GM12801 (cell line): ENCODE data around the gene TTLL6.

ENCODE experiments used
- CTCF ChIP-seq: IDR thresholded peaks from one replicate; pipeline ENCODE4 v1.5.1; 2011; ENCODE audit warnings: control low read depth; ENCODE audit not compliant: insufficient read length; ENCODE audit errors: extremely low read depth

TTLL6 gene

DNA sequence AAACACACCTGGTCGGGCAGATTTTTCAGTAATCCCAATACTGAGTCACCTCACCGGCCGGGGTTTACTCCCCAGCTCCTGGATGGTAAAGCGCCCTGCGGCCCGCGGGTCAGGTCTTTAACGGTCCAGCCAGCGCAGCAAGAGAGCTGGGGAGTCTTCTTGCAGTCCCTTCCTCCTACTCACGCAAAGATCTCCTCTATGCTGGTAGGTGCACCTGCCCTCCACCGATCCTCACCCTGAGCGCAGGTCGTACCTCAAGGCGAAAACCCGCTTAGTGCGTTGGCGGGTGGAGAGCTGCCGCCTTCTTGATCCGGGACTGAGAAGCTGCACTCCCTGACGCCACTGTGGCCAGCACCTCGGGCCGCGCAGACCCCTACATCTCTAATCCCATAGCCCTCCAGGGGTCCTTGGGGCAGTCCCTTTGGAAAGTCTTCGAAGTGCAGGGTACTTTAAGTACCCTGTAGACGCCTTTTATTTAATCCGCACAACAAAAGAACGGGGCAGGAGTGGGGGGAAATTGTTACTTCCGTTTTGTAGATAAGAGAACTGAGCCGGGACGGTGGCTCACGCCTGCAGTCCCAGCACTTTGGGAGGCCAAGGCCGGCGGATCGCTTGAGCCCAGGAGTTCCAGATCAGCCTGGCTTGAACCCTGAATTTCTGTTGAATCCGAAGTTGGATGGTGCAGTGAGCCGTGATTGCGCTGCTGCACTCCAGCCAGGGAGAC, 78.1 kb downstream of the TTLL6 start:
- no peak for TF ChIP-seq CTCF

- TF ChIP-seq CTCF: no peak
Observed at GRCh38 chr17:48738424-48738802, 78.6 kb downstream of the TTLL6 start.

DNA sequence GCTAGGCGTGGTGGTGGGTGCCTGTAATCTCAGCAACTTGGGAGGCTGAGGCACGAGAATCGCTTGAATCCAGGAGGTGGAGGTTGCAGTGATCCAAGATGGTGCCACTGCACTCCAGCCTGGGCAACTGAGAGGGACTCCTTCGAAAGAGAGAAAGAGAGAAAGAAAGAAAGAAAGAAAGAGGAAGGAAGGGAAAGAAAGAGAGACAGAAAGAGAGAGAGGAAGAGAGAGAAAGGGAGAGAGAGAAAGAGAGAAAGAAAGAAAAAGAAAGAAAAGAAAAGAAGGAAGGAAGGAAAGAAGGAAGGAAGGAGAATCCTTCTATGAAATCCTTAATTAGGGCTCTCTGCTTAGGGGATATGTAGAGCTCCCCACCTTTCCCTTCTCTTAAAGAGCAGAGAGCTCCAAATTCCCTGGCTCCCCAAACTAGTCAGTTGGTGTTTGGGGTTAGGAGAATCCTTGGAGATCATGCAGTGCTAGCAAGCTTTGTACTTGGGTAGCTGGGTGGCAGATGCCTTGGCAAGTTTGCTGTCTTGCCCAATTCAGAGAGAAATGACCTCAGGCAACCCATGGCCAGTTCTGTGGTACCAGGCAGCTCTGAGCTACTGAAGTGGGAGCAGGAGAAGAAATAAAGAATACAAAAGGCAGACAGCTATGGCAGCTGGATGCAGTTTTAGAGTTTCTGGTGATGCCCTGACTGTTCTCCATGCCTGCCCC, 79.5 kb downstream of the TTLL6 start:
- no peak for TF ChIP-seq CTCF

- no peak for TF ChIP-seq CTCF
Observed at GRCh38 chr17:48735062-48735351, 82.0 kb downstream of the TTLL6 start.

GRCh38 chr17:48734333-48735061, 82.5 kb downstream of the TTLL6 start:
- TF ChIP-seq CTCF: no peak

DNA sequence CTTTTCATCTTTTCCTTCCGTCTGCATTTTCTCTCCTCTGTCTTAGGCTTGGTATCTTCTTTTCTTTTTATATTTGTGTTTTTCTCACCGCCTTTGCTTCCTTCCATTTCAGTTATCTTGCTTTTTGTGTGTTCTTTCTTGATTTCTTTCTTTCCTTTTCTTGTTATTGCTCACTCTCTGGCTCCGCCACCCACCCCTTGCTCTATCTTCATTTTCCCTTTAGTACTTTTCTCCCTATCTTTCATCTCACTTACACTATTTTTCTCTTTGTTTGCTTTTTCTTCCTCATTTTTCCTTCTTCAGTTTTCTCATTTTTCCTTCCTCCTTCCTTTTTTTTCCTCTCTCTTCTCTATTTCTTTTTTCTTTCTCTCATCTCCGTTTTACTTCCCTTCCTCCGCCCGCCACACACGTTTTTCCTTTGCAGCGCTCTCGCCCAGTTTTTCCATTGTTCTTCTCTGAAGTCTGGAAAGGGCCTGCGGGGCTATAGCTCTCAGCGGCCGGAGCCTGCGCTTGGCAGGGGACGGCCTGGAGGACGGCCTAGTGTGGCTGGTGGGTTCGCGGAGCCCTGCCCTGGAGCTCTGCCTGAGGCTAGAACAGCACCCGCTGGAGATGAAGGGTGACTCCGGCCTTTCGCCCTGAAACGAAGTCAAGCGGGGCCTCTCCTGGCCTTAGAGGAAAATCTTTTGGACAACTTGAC, 83.2 kb downstream of the TTLL6 start:
- TF ChIP-seq CTCF: no peak
